ENCODE measurements around the gene EXOSC10. TPM values are rescaled to one million over a fixed set of nuclear protein-coding genes. Genes with fewer than 3 reads are reported as not detected.
A peak's percentile ranks its signal among the peaks of the same experiment; 100 is the strongest.

Gene EXOSC10
- total and polyA plus RNA-seq, 2 of the 13 experiments (the other 11 are each of a cell fraction or from before 2014, with no cell fraction given) = 48.4 to 67.6 TPM

- peaks cover 30 to 63% of the 10 kb centered on the region in 2 experiments for H3K36me3 ChIP-seq (replicated peaks in 1 of 2; ENCODE audit: control insufficient read depth in 1 of 2, insufficient read depth in 2 of 2, low read length in 2 of 2)
- intact Hi-C loops (cut with micrococcal nuclease; ENCODE audit: unreplicated experiment) = no loop called here
- no peak overlapping the region for H3K27ac ChIP-seq (ENCODE audit: extremely low read length, insufficient read depth, low read length)
- no peaks in the 10 kb centered on the region for H3K9me3 ChIP-seq (ENCODE audit: low read length)
- FAIRE-seq (no peak), ATAC-seq (no peak), DNase-seq (ENCODE audit: low spot score) (no peak)
- H3K79me2 ChIP-seq (ENCODE audit: insufficient read depth, low read length) = peaks cover 1% of the 10 kb centered on the region
- H3K4me1 ChIP-seq (ENCODE audit: insufficient read depth, low read length) = peaks cover 15% of the 10 kb centered on the region
- CTCF ChIA-PET (ENCODE audit: low intra/inter-chr PET ratio, low total read pairs) = no interaction called here
- in situ Hi-C loops (cut with HindIII; ENCODE audit: extremely low pct_ligation_motif_present, low pct_unique_long_range_greater_than_20kb) = no loop called here
- BruUV-seq (replicated peaks) = no TSS peak
- H3K4me3 ChIP-seq (replicated peaks in 1 of 3; ENCODE audit: insufficient read depth in 1 of 3, low read depth in 2 of 3, low read length in 3 of 3) = no peak overlapping the region
- no peak overlapping the region for H3K9ac ChIP-seq (ENCODE audit: insufficient read depth, low read depth, low read length)
- 97% methylated on average over 1 of the region's 1 CpG for WGBS (ENCODE audit: low lambda C conversion rate)
- H3K27me3 ChIP-seq (ENCODE audit: control insufficient read depth in 1 of 2, insufficient read depth in 2 of 2, low read length in 2 of 2) = no peaks in the 10 kb centered on the region
- TF ChIP-seq ZNF557 (CRISPR knock-in tag; IDR thresholded peaks at IDR 0.05) (no peak), ZNF121 (CRISPR knock-in tag; IDR thresholded peaks at IDR 0.05) (peak; percentile 60; the same call in 1 of the 2 replicates)
- no peaks in the 10 kb centered on the region for H4K20me1 ChIP-seq (ENCODE audit: insufficient read depth, low read length)
- no peak overlapping the region for H2AFZ ChIP-seq (ENCODE audit: low read length)
- H3K4me2 ChIP-seq (ENCODE audit: low read depth, low read length) = no peak overlapping the region
- POLR2A ChIA-PET = no interaction called here
Observed at GRCh38 chr1:11065796-11066195, 33.9 kb downstream of the EXOSC10 start.

GRCh38 chr1:11064942-11065341 is 34.7 kb downstream of the EXOSC10 start:
- Histone ChIP-seq H3K79me2 (ENCODE audit: insufficient read depth, low read length) (peaks cover 3% of the 10 kb centered on the region), H3K4me3 (replicated peaks in 1 of 3; ENCODE audit: insufficient read depth in 1 of 3, low read depth in 2 of 3, low read length in 3 of 3) (no peak overlapping the region), H3K4me2 (ENCODE audit: low read depth, low read length) (no peak overlapping the region), H3K27me3 (ENCODE audit: control insufficient read depth in 1 of 2, insufficient read depth in 2 of 2, low read length in 2 of 2) (no peaks in the 10 kb centered on the region), H2AFZ (ENCODE audit: low read length) (no peak overlapping the region), H3K9ac (ENCODE audit: insufficient read depth, low read depth, low read length) (no peak overlapping the region), H3K9me3 (ENCODE audit: low read length) (no peaks in the 10 kb centered on the region), H3K36me3 (replicated peaks in 1 of 2; ENCODE audit: control insufficient read depth in 1 of 2, insufficient read depth in 2 of 2, low read length in 2 of 2) (peaks cover 27 to 56% of the 10 kb centered on the region in 2 experiments; a peak in 4 of 5 replicates), H3K4me1 (ENCODE audit: insufficient read depth, low read length) (peaks cover 18% of the 10 kb centered on the region), H4K20me1 (ENCODE audit: insufficient read depth, low read length) (no peaks in the 10 kb centered on the region), H3K27ac (ENCODE audit: extremely low read length, insufficient read depth, low read length) (no peak overlapping the region)
- TF ChIP-seq NFIC (IDR thresholded peaks at IDR 0.05; ENCODE audit: low read length) = no peak
- no peak for TF ChIP-seq TAF15 (IDR thresholded peaks at IDR 0.05; ENCODE audit: low read depth, low read length, poor library complexity, severe bottlenecking)
- peak; percentile 48; the same call in 1 of the 2 replicates for TF ChIP-seq ZMYM3 (CRISPR knock-in tag; IDR thresholded peaks at IDR 0.05)
- ChIA-PET CTCF (ENCODE audit: low intra/inter-chr PET ratio, low total read pairs) (no interaction called here), POLR2A (interaction anchor here (2.6 kb wide), 1 partner anchor 27 kb away, joined by 9 read pairs; no protein-coding TSS in a partner anchor)
- no TSS peak for BruUV-seq (replicated peaks)
- ATAC-seq (no peak), FAIRE-seq (no peak), DNase-seq (ENCODE audit: low spot score) (no peak)
- intact Hi-C loops (cut with micrococcal nuclease; ENCODE audit: unreplicated experiment) = no loop called here
- in situ Hi-C loops (cut with HindIII; ENCODE audit: extremely low pct_ligation_motif_present, low pct_unique_long_range_greater_than_20kb) = no loop called here
- 96% methylated on average over 3 of the region's 3 CpGs for WGBS (ENCODE audit: low lambda C conversion rate)

Data from HepG2 (cell line).